Activated CD4-positive, alpha-beta T cell treated with anti-CD3 and anti-CD28 coated beads, Interleukin-2, Interleukin-4, amounts not matched to agents 100 ng/mL and 50 ng/mL, durations not matched to agents 16 hours and 8 hours (primary cell): ENCODE results near the gene SCRT2.

Experiments
- DNase-seq: peaks from one replicate; pipeline ENCODE4 v3.0.0-alpha.2; 2020; ENCODE audit warnings: low spot score

Gene SCRT2

DNA sequence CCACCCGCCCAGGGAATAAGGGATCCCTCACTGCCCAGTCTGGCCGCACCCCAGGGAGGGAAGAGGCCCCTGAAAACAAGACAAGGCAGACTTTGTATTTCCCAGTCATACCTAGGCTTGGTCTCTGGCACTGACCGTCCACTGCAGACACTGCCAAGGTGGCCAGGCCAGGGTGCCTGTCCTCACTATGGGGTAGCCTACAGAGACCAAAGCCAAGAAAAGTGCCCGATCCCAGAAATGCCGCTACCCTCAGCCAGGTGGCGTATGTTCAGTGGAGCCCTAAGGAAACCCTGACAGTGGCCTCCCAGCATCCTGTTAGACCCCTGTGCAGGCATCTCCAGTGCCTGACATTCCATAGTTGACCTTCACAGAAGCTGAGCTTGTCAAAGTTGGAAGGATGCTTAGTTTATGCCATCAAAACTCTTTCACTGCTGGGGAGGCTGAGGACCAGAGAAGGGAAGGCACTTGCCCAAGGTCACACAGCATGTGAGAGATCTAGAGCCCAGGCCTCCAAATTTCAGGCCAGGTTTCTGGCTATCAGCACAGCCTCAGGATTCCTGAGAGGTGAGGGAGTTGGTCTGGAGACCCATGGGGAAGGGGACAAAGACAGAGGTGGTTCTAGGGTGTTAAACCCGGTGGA lies 2.5 kb downstream of the SCRT2 start:
- DNase-seq = no peak

- DNase-seq = no peak
Observed at GRCh38 chr20:671252-672030, 4.2 kb downstream of the SCRT2 start.

DNA sequence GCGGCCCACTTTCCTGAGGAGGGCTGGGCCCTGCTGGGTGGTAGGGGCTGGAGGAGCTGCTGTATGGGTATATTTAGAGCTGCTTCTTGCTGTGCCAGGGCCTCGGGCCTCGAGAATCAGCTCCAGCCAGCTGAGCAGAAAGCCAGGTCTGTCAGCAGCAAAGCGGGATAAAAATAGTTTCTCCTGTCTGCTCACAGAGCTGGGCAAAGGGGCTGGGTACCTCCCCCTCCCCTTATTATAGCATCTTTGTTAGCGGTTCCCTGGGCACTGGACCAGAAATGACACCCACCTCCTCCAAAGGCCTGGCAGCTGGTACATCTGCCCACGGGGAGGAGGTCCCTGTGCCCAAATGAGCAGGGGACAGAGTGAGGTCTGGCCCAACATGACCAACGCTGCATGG lies 6.0 kb downstream of the SCRT2 start:
- DNase-seq = no peak

DNA sequence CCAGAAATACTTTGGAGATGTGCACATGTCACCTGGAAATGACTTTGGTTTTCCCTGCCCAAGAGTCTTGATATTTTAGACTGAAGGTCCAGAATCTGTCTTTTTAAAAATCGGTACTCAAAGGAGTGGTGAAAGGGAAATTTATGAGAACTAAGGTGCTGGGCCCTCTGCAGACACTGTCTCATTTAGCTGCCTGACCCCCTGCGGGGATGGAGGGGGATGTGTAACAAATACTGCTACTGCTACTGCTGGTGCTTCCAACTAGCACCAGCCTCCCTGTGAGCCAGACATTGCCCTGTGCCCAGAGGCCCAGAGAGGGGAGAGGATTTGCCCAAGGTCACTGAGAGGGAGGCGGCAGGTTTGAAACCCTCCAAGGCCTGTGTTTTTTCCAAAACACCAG lies 7.0 kb downstream of the SCRT2 start:
- no peak for DNase-seq

- DNase-seq = no peak
Observed at GRCh38 chr20:668050-668449, 7.6 kb downstream of the SCRT2 start.

DNA sequence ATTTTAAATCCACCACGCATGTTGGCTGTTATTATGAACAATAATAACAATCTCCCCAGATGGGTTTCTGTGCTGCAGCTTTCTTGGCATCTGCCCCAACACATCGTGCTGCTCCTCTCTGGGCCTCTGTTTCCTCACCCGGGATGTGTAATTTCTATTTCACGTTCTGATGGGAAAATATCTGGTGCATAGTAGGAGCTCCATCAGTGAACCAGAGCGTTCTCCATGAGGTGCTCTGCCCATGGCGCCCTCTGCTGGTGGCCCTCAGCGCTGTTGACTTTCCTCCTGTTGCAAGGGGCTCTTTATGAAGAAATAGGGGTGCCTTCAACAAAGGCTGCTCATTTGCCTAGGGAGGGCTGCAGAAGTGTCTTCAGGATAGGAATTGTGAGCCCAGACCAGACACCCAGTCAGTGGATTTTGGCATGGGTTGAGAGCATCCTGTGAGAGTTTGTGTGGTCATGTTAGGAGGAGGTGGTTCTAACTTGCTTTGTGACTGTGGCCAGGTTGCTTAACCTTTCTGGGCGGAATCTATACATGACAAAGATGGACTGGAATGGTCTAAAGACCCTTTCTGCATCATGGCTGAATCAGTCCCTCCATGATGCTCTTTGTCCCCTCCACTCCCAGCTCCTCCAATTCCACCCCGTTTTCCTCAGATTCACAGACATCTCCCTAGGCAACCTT lies 8.1 kb downstream of the SCRT2 start:
- peak; percentile 59 for DNase-seq

GRCh38 chr20:666877-667276 lies 8.7 kb downstream of the SCRT2 start:
- no peak for DNase-seq

DNA sequence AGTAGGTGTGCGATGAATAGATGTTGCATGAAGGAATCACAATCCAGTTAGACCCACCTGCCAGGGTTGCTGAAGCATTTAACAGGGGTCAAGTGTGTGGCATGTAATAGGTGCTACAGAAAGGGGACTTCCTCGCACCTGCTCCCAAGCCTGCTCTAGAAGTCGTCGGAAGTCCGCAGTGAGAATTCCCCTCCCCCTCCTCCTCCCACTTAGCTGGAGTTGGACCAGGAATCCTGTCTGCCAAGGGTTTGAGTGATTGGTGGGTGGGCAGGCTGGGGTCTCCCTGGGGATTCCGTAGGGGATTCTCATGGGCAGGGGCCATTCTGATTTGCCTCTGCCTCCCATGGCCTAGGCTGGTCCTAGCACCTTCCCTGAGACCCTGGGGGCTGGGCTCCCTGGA lies 10.3 kb downstream of the SCRT2 start:
- DNase-seq = no peak

DNA sequence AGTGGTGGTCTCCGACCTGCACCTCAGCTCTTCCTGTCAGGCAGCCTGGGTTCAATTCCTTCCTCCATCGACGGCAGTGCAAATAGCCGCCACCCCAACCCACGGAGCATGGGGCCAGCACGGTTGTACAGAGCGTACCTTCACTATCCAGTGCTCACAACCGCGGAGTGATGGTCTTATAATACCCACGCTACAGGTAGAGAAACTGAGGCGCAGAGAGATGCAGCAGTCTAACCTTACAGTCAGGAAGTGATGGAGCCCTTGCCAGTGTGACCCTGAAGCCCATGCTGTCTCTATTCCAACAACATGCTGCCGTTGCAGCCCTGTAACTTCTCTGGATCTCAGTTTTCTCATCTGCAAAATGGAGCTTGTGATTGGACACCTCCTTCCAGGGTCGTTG lies 11.0 kb downstream of the SCRT2 start:
- DNase-seq = no peak

- no peak for DNase-seq
Observed at GRCh38 chr20:664151-664550, 11.5 kb downstream of the SCRT2 start.

DNA sequence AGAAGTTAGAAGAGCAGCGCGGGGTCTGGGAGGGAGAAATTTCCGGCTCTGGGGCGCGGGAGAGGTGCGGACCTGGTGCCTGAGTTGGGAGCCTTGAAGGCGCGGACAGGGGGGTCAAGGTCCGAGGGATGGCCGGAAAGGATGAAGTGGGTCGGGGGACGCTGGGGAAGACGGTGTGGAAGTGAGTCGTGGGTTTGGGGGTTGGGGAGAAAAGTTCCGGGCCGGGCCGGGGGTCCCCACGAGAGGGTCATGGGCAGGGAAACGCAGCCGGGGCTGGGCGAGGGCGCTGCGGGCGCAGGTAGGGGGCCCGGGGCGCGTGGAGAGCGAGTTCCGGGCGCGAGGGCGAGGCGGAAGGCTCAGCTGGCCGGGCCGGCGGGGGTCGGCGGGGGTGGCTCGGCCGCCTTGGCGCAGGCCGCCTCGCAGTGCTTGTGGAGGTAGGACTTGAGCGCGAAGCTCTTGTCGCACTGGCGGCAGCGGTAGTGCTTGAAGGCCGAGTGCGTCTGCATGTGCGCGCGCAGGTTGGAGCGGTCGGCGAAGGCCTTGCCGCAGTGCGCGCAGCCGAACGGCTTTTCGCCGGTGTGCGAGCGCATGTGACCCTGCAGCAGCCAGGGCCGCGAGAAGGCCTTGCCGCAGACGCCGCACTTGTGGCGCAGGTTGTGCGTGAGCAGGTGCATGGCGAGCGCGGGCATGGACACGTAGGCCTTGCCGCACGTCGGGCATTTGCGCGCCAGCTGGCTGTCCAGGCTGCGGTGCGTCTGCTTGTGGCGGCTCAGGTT lies 12.1 kb downstream of the SCRT2 start:
- peak; percentile 15 for DNase-seq

DNA sequence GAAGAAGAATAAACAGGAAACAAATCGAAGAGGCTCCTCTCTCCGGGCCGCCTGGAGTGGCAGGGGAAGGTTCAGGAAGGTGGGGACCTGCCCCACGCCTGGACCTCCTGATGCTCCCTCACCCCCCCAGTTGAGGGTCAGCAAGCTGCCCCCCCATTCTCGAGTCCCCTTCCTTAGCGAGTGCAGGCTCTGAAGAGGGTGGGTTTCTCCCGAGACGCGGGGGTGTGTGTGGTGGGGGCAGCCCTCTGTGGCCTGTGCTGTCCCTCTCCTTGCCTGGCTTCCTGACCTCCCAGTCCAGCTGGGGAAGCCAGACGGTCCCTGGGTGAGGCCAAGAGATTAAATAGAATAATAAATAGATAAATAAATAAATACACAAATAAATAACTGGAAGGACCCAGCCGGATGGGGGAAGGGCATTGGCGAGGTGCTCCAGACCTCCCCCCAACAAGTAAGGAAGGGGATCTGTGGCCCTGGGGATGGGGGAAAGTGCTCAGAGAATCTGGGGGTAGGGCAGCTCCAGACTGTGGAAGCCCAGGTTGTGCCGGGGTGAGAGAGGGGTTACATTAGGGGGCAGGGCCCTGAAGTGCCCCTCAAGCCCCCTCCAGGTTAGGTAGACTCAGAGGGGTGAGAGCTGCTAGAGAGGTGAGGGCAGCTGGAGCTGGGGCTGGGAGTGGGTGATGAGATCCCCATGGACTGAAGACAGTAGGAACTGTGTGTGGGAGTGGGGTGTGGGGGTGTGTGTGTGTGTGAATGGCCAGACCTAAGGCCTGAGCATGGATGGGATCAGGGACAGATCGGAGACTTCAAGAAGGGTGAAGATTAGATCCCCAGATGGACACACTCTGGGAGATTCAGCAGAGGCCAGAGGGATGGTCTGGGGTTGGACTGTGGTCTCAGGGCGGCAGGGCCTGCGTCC lies 13.1 kb downstream of the SCRT2 start:
- no peak for DNase-seq

GRCh38 chr20:661474-662270 lies 13.9 kb downstream of the SCRT2 start:
- no peak for DNase-seq

DNA sequence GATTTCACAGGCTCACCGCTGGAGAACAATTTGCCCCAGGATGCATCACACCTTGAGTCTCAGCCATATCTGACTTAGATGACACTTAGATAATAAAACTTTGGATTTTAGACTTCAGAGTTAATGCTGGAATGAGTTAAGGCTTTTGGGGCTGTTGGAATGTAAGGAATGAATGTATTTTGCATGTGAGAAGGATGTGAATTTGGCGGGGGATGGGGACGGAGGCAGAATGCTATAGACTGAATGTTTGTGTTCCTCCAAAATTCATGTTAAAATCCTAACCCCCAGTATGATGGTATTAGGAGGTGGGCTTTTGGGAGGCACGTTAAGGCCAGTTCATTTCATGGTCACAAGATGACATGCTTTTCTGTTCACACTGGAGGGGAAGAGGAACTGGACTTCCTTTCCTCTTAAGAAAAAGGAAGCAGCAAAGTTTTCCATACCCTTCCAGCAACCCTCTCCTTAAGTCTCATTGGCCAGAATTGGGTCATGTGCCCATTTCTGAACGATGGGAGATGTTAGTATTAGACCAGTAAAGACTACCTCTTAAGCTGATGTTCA lies 16.8 kb downstream of the SCRT2 start:
- DNase-seq = no peak

GRCh38 chr20:658202-658601 lies 17.4 kb downstream of the SCRT2 start:
- DNase-seq = no peak

- DNase-seq = no peak
Observed at GRCh38 chr20:655726-656624, 19.6 kb downstream of the SCRT2 start.

DNA sequence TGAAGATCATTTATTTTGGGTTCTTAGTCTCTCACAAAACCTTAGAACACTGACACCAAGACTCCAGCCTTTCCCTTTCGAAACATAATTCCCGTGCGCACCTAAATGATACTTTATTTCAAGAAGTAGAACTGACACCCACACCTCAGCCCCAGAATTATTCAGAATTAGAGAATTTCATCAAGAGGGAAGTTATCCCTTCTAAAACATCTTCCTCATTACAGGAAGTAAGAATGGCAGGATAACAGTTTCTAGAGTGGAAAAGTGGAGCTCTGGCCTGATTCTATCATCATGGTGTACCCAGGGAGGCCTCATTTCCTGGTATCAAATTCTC lies 21.2 kb downstream of the SCRT2 start:
- no peak for DNase-seq

GRCh38 chr20:653590-654416 lies 21.8 kb downstream of the SCRT2 start:
- no peak for DNase-seq
